HUES6 (cell line): ENCODE results near the gene KRT20.
"Not testable (repeated sequence)": the region's sequence is repeated elsewhere in the genome, so short reads cannot be mapped to it uniquely, and the experiment has no call there.

ENCODE experiments used
- H3K27ac ChIP-seq: 2 replicates; pipeline ENCODE4 v1.7.0; 2013; ENCODE audit warnings: low read depth, mild to moderate bottlenecking, low read length, inconsistent platforms
- H3K27me3 ChIP-seq: 2 replicates; pipeline ENCODE4 v1.6.1; 2013; ENCODE audit warnings: low read length; ENCODE audit not compliant: control insufficient read depth, insufficient read depth
- H3K36me3 ChIP-seq: 2 replicates; pipeline ENCODE4 v1.6.1; 2013; ENCODE audit warnings: low read length; ENCODE audit not compliant: control insufficient read depth, insufficient read depth
- H3K4me1 ChIP-seq: 2 replicates; pipeline ENCODE4 v1.6.1; 2013; ENCODE audit warnings: low read length; ENCODE audit not compliant: control insufficient read depth, insufficient read depth
- H3K4me3 ChIP-seq: 2 replicates; pipeline ENCODE4 v1.5.1; 2013; ENCODE audit warnings: low read depth, low read length
- H3K9ac ChIP-seq: one replicate; pipeline ENCODE4 v1.6.1; 2013; ENCODE audit warnings: mild to moderate bottlenecking, low read length
- H3K9me3 ChIP-seq: 2 replicates; pipeline ENCODE4 v1.6.1; 2013; ENCODE audit warnings: low read depth, low read length; ENCODE audit not compliant: control insufficient read depth, insufficient read depth

KRT20 gene

GRCh38 chr17:40871316-40871715 is 13.7 kb downstream of the KRT20 start:
- H3K36me3 ChIP-seq, result no peaks in the 10 kb centered on the region
- no peak overlapping the region for H3K4me3 ChIP-seq
- no peaks in the 10 kb centered on the region for H3K9me3 ChIP-seq
- H3K27me3 ChIP-seq, result no peaks in the 10 kb centered on the region
- no peak overlapping the region for H3K9ac ChIP-seq
- H3K4me1 ChIP-seq, result peaks cover 9% of the 10 kb centered on the region
- no peak overlapping the region for H3K27ac ChIP-seq

DNA sequence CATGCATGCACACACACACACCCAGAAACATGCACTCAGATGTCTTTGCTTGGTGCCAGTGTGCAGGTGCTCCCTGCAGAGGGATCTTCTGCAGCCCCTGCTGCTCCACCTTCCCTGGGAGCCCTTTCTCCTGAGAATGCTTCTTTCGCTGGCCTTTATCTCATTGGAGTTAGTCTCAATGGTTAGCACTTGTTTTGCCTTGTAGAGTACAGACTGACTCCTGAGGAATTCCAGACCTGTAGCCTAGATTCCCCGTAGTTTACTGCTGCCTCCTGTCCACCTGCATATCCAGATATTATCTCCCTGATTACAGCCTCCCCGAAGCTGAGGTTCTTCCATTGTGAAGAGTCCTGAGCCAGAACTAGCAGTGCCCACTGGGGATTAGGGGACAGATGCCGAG is 14.9 kb downstream of the KRT20 start:
- H3K9me3 ChIP-seq, result no peaks in the 10 kb centered on the region
- no peak overlapping the region for H3K27ac ChIP-seq
- H3K4me1 ChIP-seq, result peaks cover 9% of the 10 kb centered on the region
- no peak overlapping the region for H3K9ac ChIP-seq
- no peaks in the 10 kb centered on the region for H3K36me3 ChIP-seq
- H3K27me3 ChIP-seq, result no peaks in the 10 kb centered on the region
- no peak overlapping the region for H3K4me3 ChIP-seq

DNA sequence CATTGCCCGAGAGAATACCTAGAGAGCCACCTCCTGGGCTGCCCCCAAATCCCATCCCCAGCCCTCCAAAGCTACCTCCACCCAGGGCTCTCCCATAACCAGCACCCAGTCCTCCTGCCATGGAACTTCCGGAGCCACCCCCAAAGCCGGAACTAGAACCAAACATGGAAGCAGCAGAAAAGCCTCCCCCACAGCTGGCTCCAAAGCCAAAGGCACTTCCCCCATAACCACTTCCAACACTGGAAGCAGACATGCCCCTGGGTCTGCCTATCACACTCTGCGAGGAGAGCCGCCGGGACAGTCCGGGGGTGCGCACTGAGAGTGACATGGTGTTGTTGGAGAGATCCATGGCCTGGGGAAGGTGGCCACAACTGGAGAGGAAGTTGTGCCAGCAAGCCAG is 18.2 kb downstream of the KRT20 start, which contains the start of gene KRT12:
Gene KRT12, minus strand, starts transcription at position 386 of the 400 bp plus-strand sequence. Its CDS starts 37 bp downstream, at position 349.
- H3K4me1 ChIP-seq, result peaks cover 3% of the 10 kb centered on the region; the same call in 1 of the 2 replicates
- H3K36me3 ChIP-seq, result no peaks in the 10 kb centered on the region
- H3K4me3 ChIP-seq, result no peak within 1 kb of the TSS
- H3K9me3 ChIP-seq, result no peaks in the 10 kb centered on the region
- H3K27ac ChIP-seq, result no peak within 1 kb of the TSS
- H3K9ac ChIP-seq, result no peak within 1 kb of the TSS
- peaks cover 2% of the 10 kb centered on the region; the same call in 1 of the 2 replicates for H3K27me3 ChIP-seq

- H3K27ac ChIP-seq, result no peak overlapping the region
- H3K36me3 ChIP-seq, result no peaks in the 10 kb centered on the region
- peaks cover 3% of the 10 kb centered on the region; the same call in 1 of the 2 replicates for H3K4me1 ChIP-seq
- peaks cover 2% of the 10 kb centered on the region; the same call in 1 of the 2 replicates for H3K27me3 ChIP-seq
- no peaks in the 10 kb centered on the region for H3K9me3 ChIP-seq
- H3K4me3 ChIP-seq, result no peak overlapping the region
- no peak overlapping the region for H3K9ac ChIP-seq
These were observed 20.2 kb downstream of the KRT20 start for GRCh38 chr17:40864661-40865390.

- Histone ChIP-seq H3K27me3 (peaks cover 2% of the 10 kb centered on the region; the same call in 1 of the 2 replicates), H3K4me1 (peaks cover 3% of the 10 kb centered on the region; the same call in 1 of the 2 replicates), H3K4me3 (no peak overlapping the region), H3K9me3 (no peaks in the 10 kb centered on the region), H3K36me3 (no peaks in the 10 kb centered on the region), H3K9ac (no peak overlapping the region), H3K27ac (no peak overlapping the region)
These were observed 21.9 kb downstream of the KRT20 start for GRCh38 chr17:40862985-40863733.

- H3K27ac ChIP-seq, result no peak overlapping the region
- H3K27me3 ChIP-seq, result peaks cover 2% of the 10 kb centered on the region; the same call in 1 of the 2 replicates
- peaks cover 11% of the 10 kb centered on the region for H3K4me1 ChIP-seq
- H3K9me3 ChIP-seq, result no peaks in the 10 kb centered on the region
- H3K4me3 ChIP-seq, result no peak overlapping the region
- no peaks in the 10 kb centered on the region for H3K36me3 ChIP-seq
- no peak overlapping the region for H3K9ac ChIP-seq
These were observed 25.5 kb downstream of the KRT20 start for GRCh38 chr17:40859536-40859935.

GRCh38 chr17:40858667-40859066 is 26.4 kb downstream of the KRT20 start:
- not testable (repeated sequence) for H3K36me3 ChIP-seq, H3K9me3 ChIP-seq, H3K27me3 ChIP-seq, H3K4me3 ChIP-seq, H3K9ac ChIP-seq, H3K27ac ChIP-seq
- H3K4me1 ChIP-seq, result peaks cover 11% of the 10 kb centered on the region

DNA sequence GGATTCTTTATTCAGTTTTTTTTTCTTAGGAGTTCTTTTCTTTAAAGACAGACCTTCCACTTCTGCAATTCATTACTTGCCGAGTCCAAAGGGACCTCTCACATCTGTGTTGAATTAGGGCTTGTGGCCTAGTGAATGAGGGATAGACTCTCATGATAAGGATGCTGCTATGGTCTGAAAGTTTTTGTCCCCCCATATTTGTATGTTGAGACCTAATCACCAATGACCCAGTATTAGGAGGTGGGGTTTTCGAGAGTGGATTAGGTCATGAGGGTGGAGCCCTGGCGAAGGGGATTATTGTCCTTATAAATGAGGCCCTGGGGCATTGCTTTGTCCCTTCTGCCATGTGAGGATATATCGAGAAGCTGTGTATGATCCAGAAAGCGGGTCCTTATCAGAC is 27.5 kb downstream of the KRT20 start:
- Histone ChIP-seq H3K27ac (no peak overlapping the region), H3K36me3 (no peaks in the 10 kb centered on the region), H3K9ac (no peak overlapping the region), H3K4me3 (no peak overlapping the region), H3K27me3 (no peaks in the 10 kb centered on the region), H3K9me3 (no peaks in the 10 kb centered on the region), H3K4me1 (peaks cover 16% of the 10 kb centered on the region)

GRCh38 chr17:40854175-40854814 is 30.7 kb downstream of the KRT20 start:
- no peaks in the 10 kb centered on the region for H3K9me3 ChIP-seq
- H3K9ac ChIP-seq, result no peak overlapping the region
- no peak overlapping the region for H3K4me3 ChIP-seq
- H3K27ac ChIP-seq, result no peak overlapping the region
- peaks cover 20% of the 10 kb centered on the region for H3K4me1 ChIP-seq
- no peaks in the 10 kb centered on the region for H3K36me3 ChIP-seq
- H3K27me3 ChIP-seq, result no peaks in the 10 kb centered on the region

DNA sequence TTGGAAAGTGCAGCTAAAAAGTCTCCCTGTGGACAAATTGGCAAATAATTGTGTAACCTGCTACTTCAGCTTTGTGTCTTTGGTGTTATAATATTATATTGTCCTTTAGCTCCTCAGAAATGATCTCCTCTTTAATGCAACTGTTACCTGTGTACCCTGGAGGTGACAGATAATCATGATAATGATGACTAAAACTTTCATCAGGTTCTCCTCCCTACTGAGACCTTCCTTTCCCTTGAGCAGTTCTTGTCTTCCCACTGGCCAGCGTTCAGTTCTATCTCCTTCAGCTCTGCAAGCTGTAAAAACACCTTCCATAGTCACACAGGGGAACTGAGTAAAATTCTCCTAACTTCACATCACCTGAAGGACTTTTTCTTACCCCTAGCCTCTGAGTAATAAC is 32.7 kb downstream of the KRT20 start:
- no peak overlapping the region for H3K9ac ChIP-seq
- H3K4me1 ChIP-seq, result peaks cover 16% of the 10 kb centered on the region
- H3K4me3 ChIP-seq, result no peak overlapping the region
- H3K27ac ChIP-seq, result no peak overlapping the region
- no peaks in the 10 kb centered on the region for H3K36me3 ChIP-seq
- H3K9me3 ChIP-seq, result no peaks in the 10 kb centered on the region
- H3K27me3 ChIP-seq, result peaks cover 7% of the 10 kb centered on the region; the same call in 1 of the 2 replicates
